GM18520 (cell line): ENCODE data around the gene GMIP.
"Not testable (repeated sequence)": the region's sequence is repeated elsewhere in the genome, so short reads cannot be mapped to it uniquely, and the experiment has no call there.

Source experiments
- ATAC-seq: cut with Tn5 transposase; IDR thresholded peaks from one replicate; pipeline ENCODE4 v1.9.1; 2021; ENCODE audit not compliant: unreplicated experiment

GMIP gene, protein sequence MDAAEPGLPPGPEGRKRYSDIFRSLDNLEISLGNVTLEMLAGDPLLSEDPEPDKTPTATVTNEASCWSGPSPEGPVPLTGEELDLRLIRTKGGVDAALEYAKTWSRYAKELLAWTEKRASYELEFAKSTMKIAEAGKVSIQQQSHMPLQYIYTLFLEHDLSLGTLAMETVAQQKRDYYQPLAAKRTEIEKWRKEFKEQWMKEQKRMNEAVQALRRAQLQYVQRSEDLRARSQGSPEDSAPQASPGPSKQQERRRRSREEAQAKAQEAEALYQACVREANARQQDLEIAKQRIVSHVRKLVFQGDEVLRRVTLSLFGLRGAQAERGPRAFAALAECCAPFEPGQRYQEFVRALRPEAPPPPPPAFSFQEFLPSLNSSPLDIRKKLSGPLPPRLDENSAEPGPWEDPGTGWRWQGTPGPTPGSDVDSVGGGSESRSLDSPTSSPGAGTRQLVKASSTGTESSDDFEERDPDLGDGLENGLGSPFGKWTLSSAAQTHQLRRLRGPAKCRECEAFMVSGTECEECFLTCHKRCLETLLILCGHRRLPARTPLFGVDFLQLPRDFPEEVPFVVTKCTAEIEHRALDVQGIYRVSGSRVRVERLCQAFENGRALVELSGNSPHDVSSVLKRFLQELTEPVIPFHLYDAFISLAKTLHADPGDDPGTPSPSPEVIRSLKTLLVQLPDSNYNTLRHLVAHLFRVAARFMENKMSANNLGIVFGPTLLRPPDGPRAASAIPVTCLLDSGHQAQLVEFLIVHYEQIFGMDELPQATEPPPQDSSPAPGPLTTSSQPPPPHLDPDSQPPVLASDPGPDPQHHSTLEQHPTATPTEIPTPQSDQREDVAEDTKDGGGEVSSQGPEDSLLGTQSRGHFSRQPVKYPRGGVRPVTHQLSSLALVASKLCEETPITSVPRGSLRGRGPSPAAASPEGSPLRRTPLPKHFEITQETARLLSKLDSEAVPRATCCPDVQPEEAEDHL

DNA sequence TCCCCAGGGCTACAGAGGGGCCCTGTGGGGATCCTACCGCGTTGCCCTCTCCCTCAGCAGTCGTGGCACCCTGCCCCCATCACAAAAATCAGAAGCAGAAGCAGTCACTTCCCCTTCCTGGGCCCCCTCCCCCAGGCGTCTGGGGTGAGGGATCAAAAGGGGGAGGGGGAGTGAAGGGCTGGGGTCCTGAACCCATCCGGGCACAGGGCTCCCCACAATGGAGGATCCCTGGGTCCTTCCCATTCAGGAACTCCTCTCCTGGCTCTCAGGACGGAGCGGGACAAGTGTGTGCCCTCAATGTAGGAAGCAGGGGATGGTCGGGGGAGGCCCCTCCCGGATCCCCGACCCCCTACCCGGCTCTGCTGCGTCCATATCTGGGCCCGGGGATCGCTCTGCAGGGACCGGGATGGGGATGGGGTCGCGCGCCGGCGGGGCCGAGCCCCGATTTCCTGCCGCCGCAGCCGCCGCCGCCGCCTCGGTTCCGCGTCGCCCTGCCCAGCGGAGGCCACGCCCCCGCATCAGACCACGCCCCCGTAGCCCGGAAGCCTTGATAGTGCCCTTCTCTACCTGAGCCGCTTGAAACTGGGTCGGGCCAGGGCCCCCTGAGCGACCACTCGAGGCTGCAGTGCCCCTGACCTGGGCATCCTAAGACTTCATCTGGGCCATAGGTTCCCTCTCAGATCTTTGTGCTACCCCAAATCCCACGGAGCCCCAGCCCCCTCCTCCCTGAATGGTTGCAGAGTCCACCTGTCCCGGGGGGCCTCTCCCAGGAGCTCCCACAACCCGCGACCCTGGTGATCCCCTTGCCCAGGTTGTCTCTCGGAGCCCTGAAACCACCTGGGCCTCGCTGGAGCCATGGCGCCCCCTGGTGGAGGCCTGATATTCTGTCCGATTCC, at the start of gene GMIP:
GMIP (minus strand) TSS at position 500 of the 896 bp plus-strand sequence; CDS start at position 372, 128 bp downstream.
- peak; percentile 44 for ATAC-seq

DNA sequence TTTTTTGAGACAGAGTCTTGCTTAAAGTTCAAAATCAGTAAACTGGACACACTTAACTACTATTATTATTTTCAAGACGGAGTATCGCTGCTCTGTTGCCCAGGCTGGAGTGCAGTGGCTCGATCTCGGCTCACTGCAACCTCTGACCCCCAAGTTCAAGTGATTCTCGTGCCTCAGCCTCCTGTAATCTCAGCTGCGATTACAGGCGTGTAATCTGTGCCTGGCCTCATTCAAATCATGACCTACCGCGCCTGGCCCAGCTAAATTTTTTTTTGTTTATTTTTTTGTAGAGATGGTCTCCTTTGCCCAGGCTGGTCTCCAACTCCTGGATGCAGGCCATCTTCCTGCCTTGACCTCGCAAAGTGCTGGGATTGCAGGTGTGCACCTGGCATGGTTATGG, 48.2 kb upstream of the GMIP start:
- no peak for ATAC-seq

DNA sequence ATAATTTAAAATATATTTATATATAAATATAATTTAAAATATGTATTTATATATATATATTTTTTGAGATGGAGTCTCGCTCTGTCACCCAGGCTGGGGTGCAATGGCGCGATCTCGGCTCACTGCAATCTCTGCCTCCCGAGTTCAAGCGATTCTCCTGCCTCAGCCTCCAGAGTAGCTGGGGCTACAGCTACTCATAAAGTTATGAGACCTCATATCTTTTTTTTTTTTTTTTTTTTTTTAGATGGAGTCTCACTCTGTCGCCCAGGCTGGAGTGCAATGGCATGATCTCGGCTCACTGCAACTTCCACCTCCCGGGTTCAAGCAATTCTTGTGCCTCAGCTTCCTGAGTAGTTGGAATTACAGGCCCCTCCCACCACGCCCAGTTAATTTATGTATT, 45.6 kb upstream of the GMIP start:
- ATAC-seq, result not testable (repeated sequence)

DNA sequence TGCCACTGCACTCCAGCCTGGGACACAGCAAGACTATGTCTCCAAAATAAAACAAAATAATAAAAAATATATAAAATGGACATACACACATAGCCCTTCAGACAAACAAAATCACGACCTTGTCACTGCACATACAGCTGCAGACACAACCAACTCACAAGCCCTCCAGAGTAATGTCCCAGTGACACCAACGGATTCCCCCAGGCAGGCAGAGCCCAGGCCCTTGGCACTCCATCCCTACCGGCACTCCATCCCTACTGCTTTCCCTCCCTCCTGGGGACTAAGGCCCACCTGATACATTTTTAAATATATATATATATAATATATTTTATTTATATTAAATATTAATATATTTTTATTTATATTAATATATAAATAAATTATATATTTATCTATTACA, 43.6 kb upstream of the GMIP start:
- no peak for ATAC-seq

DNA sequence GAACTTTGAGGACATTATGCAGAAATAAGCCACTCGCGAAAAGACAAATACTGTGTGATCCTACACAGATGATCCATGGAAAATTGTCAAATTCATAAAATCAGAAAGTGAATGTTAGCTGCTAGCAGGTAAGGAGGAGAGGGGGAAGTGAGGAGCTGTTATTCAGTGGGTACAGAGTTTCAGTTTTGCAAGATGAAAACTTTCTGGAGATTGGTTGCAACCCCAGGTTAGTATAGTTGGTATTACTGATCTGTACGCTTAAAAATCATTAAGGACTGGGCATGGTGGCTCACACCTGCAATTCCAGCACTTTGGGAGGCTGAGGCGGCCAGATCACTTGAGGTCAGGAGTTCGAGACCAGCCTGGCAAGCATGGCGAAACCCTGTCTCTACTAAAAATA, 43.1 kb upstream of the GMIP start:
- ATAC-seq, result no peak

DNA sequence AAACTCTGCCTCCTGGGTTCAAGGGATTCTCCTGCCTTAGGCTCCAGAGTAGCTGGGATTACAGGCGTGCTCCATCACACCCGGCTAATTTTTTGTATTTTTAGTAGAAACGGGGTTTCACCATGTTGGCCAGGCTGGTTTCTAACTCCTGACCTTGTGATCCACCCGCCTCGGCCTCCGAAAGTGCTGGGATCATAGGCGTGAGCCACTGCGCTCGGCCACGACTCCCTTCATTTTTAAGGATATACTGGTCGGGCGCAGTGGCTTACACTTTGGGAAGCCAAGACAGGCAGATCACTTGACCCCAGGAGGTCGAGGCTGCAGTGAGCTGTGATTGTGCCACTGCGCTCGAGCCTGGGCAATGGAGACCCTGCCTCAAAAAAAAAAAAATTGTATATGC, 42.7 kb upstream of the GMIP start:
- not testable (repeated sequence) for ATAC-seq

DNA sequence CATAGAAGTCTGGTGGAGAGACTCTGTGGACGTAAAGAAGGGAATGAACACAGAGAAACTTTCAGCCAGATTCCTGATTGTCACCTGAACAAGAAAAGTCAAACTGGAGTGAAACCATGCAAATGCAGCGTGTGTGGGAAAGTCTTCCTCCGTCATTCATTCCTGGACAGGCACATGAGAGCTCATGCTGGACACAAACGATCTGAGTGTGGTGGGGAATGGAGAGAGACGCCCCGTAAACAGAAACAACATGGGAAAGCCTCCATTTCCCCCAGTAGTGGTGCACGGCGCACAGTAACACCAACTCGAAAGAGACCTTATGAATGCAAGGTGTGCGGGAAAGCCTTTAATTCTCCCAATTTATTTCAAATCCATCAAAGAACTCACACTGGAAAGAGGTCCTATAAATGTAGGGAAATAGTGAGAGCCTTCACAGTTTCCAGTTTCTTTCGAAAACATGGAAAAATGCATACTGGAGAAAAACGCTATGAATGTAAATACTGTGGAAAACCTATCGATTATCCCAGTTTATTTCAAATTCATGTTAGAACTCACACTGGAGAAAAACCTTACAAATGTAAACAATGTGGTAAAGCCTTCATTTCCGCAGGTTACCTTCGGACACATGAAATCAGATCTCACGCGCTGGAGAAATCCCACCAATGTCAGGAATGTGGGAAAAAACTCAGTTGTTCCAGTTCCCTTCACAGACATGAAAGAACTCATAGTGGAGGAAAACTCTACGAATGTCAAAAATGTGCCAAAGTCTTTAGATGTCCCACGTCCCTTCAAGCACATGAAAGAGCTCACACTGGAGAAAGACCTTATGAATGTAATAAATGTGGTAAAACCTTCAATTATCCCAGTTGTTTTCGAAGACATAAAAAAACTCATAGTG, 36.0 kb upstream of the GMIP start:
- no peak for ATAC-seq

DNA sequence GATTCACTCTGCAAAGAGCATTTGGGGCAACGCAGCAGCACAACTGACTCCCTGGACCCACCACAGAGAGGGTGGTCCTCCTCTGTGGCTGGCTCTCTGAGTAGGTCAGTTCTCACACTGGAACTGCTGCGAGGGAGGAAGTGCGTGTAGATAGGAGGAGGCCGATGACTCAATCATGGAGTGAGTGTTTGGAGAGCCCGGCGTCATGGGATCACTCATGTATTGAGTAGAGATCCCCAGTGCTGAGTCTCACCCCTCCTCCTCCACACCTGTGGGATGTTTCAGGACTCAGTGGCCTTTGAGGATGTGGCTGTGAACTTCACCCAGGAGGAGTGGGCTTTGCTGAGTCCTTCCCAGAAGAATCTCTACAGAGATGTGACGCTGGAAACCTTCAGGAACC, 34.1 kb upstream of the GMIP start:
- no peak for ATAC-seq

DNA sequence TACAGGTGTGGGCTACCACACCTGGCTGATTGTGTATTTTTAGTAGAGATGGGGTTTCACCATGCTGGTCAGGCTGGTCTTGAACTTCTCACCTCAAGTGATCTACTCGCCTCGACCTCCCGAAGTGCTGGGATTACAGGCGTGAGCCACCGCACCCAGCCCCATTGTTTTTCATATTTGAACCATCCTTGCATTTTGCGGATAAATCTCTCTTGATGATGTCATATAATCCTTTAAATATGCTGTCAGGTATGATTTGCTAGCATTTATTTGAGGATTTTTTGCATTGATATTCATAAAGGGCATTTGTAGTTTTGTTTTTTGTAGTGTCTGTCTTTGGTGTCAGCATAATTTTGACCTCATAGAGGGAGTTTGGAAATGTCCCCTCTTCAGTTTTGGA, 30.9 kb upstream of the GMIP start:
- no peak for ATAC-seq

DNA sequence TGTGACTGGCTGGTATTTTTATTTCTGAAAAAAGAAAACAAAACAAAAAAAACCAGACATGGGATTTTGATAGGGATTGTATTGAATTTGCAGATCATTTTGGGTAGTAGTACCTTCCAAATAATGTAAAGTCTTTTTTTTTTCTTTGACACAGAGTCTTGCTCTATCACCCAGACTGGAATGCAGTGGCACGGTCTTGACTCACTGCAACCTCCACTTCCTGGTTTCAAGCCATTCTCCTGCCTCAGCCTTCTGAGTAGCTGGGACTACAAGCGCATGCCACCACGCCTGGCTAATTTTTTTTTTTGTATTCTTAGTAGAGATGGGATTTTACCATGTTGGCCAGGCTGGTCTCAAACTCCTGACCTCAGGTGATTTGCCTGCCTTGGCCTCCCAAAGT, 29.4 kb upstream of the GMIP start:
- no peak for ATAC-seq

DNA sequence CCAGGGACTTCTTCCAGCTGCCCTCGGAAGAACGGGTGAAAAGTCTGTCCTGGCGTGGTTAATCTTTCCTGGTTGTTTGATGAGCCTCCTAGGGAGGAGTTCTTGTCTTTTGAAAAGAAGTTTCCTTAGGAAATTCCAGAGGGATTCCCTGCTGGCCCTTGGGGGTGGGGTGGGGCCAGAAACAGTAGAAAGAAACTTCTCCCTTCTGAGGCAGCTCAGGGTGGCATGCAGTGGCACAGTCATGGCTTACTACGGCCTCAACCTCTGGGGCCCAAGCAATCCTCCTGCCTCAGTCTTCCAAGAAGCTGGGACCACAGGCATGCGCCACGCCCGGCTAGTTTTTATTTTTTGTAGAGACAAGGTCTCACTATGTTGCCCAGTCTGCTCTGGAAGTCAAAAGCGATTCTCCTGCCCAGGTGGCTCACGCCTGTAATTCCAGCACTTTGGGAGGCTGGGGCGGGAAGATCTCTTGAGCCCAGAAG, 26.7 kb upstream of the GMIP start:
- no peak for ATAC-seq

DNA sequence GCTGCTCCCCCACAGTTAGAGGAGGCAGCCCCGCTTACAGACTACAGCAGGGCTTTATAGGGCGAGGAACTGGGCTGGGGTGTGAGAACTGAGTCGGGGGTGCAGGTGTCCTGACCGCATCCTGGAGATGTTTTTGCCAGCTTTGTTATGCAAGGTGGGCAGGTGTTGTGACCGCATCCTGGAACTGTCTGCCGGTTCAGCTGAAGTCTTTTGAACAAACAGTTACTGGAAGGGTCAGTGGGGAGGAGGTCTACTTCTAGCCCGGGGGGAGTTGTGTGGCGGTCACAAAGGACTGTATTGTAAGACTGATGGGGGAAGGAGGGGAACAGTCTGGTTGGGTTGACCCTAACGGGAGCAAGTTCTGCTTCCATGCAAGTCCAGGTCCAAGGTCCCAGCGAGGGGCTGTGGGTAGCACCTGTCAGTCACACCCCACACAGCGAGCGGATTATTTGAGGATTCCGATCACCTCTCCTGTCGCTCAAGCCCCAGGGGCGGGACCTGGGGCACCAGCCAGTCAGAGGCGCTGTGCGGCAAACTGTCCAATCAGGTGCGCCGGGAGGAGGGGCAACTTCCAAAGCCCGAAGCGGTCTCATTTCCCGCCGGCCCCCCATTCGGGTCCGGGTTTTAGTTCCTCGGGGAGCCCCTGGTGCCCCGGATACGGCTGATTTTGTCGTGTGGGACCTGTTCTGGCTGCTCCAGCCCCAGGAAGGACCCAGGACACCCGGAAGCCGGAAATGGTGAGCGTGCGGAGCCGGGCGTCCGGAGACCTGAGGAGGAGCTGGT, 25.0 kb upstream of the GMIP start, which contains the start of gene ZNF101:
ZNF101 (plus strand) TSS at position 610 of the 783 bp plus-strand sequence; CDS start at position 735, 125 bp downstream.
- ATAC-seq, result peak; percentile 67

DNA sequence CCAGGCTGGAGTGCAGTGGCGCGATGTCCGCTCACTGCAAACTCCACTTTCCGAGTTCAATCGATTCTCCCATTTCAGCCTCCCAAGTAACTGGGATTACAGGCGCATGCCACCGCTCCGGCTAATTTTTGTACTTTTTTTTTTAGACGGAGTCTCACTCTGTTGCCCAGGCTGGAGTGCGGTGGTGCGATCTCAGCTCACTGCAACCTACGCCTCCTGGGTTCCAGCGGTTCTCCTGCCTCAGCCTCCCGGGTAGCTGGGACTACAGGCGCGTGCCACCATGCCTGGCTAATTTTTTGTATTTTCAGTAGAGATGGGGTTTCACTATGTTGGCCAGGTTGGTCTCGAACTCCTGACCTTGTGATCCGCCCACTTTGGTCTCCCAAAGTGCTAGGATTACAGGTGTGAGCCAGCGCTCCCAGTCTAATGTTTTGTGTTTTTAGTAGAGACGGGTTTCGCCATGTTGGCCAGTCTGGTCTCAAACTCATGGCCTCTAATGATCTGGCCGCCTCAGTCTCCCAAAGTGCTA, 22.0 kb upstream of the GMIP start:
- not testable (repeated sequence) for ATAC-seq

DNA sequence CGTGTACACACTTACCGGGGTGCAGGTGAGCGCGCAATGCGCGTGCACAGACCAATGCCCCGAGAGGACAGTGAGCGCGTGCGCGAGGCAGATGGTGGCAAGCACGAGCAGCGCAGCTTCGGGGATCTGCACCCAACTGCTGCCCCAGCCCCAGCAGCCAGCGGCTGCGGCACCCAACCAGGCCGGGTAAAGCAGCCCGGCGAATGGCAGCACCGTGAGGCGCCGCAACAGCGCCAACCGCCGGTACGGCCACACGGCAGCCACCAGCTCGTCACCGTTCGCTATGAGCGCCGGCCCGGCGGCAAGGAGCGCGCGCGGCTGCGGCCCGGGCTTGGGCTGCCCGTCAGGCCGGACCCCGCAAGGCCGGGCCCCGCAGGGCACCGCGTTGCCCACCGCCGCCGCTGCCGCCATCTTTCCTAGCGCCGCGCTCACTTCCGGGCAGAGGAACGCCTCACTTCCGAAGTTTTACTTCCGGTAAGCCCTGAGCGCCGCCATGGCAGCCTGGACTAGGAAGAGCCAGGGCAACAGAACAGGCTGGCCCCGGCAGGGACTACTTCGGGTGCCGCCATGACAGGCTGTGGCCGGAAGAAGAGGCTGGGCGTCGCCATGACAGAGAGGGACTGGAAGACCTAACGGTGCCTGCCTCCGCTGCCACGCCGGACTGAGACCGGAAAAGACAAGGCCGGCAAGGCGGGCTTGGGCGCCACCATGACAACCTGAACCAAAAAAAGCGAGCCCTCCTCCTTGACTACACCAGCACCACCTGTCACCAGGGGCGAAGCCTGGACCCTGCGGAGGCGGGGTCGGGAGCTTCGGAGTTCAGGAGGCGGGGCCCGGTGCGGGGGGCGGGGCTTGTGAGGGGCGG, 20.0 kb upstream of the GMIP start, which contains the start of gene ATP13A1:
ATP13A1 (minus strand) TSS at position 421 of the 865 bp plus-strand sequence; CDS start at position 411, 10 bp downstream.
- peak; percentile 54 for ATAC-seq

DNA sequence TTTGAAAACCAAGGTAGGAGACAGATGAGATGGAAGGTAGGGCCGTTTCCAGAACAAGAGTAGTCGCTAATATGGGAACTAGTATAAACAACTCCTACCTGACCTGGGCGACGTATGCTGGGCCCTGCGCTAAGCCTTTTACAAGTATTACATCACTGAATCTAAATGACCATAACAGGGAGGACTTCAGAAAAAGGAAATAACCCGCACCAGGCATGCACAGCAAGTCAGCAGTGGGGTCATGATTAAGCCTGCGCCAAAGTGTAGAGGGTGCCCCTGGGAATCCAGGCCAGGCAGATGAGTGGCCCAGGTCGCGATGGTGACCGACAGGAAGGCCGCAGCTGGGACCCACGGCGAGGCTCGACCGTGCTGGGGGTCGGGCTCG, 19.4 kb upstream of the GMIP start:
- no peak for ATAC-seq

DNA sequence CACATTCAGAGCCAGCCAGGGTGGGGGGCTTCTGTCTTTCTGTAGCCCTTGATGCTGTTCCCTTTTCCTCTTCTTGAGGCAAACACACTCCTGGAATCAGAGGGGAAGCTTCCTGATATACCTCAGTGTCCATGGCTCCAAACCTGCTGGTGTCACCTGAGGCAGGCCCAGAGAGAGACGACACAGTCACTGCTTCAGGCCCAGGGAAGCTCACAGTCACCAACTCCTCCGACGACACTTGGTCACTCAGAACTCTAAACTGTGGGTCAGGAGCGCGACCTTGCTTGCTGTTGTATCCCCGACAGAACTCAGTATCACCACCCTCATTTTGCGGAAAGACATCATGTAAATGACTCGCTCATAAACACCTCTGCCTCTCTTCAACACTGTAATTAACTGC, 18.9 kb upstream of the GMIP start:
- ATAC-seq, result no peak

DNA sequence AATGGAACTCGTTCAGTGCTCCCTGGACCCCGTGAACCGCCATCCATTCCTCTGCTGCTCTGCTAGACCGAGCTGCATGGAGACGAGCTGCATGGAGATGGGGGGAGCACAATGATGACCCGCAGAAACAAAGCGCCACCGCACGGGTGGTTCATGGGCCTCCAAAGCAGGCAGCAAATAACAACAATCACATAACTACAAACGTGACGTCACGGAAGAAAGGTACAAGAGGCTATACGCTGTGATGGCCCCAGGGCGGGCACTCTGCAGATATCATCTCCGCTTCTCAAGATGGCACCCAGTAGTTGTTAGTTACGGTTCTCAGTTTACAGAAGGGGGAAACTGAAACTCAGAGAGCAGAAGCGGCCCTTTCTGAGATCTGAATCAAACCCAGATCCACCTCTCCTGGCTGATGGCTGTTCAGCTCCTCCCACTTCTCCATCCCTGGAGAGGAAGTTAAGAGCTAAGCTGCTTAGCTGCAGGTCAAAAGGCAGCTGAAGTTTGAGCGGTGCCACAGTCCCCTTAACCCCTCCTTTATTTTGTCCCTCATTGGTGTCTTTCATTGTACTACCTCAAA, 18.3 kb upstream of the GMIP start:
- ATAC-seq, result peak; percentile 34
